GM13977 (cell line): ENCODE data around the gene TCL1B.

Experiments used
- DNase-seq: peaks from one replicate; pipeline ENCODE4 v3.0.0; 2012; ENCODE audit warnings: low spot score
- in situ Hi-C: fragments of 300-500 bp; cut with MboI; formaldehyde crosslinking; loops from one replicate; pipeline ENCODE4 v1.12.0; 2022; ENCODE audit warnings: low sequenced_read_pairs, low pct_unique_long_range_greater_than_20kb, mixed read lengths, inconsistent platforms; ENCODE audit not compliant: unreplicated experiment
- TF ChIP-seq, protein P1 (sequence below): IDR thresholded peaks from 2 replicates; pipeline ENCODE4 v1.5.1; 2012; ENCODE audit warnings: mild to moderate bottlenecking, control low read depth; ENCODE audit not compliant: insufficient read depth; ENCODE audit errors: extremely low read depth, missing control alignments

Gene TCL1B

DNA sequence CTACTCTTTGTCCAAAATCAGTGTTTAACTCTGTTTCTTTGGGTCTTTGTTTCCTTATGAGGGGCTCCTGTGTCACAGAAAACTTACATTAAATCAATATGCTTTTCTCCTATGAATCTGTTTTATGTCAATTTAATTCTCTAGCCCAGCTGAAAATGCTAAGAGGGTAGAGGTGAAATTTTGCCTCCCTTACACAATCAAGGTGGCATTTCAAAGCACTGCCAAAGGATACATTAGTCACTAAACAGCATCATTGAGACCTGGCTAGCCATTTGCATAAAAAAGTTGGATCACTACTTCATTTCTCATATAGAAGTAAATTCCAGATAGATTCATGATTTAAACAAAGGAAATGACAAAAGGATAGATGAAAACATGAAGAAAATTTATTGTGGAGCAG is 12.1 kb downstream of the TCL1B start:
- TF ChIP-seq, protein P1, sequence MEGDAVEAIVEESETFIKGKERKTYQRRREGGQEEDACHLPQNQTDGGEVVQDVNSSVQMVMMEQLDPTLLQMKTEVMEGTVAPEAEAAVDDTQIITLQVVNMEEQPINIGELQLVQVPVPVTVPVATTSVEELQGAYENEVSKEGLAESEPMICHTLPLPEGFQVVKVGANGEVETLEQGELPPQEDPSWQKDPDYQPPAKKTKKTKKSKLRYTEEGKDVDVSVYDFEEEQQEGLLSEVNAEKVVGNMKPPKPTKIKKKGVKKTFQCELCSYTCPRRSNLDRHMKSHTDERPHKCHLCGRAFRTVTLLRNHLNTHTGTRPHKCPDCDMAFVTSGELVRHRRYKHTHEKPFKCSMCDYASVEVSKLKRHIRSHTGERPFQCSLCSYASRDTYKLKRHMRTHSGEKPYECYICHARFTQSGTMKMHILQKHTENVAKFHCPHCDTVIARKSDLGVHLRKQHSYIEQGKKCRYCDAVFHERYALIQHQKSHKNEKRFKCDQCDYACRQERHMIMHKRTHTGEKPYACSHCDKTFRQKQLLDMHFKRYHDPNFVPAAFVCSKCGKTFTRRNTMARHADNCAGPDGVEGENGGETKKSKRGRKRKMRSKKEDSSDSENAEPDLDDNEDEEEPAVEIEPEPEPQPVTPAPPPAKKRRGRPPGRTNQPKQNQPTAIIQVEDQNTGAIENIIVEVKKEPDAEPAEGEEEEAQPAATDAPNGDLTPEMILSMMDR: no peak
- in situ Hi-C loops: no loop called here
- DNase-seq: no peak

GRCh38 chr14:95699412-95699811 is 13.2 kb downstream of the TCL1B start:
- in situ Hi-C loops: no loop called here
- TF ChIP-seq, protein P1: no peak
- peak; percentile 52 for DNase-seq

- DNase-seq: no peak
- TF ChIP-seq, protein P1: no peak
- in situ Hi-C loops: no loop called here
Measured at GRCh38 chr14:95700221-95700976, 14.2 kb downstream of the TCL1B start.

GRCh38 chr14:95701846-95702221 is 15.6 kb downstream of the TCL1B start:
- no peak for DNase-seq
- in situ Hi-C loops: no loop called here
- TF ChIP-seq, protein P1: no peak

- in situ Hi-C loops: no loop called here
- TF ChIP-seq, protein P1: no peak
- no peak for DNase-seq
Measured at GRCh38 chr14:95703341-95703740, 17.1 kb downstream of the TCL1B start.

DNA sequence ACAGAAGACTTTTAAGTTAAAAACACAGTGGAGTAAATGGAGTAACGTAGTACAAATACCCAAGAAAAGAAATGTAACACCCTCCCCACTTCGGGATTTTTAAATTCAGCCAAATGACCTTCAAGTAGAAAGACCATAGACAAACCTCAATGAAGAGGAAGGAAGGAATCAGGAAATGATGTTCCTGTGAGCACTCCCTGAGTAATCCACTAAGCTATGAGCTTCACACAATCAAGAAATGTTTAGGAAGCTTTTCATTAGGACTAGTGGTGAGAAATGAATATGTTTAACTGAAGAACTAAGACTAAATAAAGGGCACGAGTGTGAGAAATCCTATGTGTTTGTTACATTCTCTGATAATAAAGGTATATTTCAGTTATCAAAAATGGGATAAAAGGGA is 17.6 kb downstream of the TCL1B start:
- in situ Hi-C loops: no loop called here
- DNase-seq: no peak
- TF ChIP-seq, protein P1: no peak

DNA sequence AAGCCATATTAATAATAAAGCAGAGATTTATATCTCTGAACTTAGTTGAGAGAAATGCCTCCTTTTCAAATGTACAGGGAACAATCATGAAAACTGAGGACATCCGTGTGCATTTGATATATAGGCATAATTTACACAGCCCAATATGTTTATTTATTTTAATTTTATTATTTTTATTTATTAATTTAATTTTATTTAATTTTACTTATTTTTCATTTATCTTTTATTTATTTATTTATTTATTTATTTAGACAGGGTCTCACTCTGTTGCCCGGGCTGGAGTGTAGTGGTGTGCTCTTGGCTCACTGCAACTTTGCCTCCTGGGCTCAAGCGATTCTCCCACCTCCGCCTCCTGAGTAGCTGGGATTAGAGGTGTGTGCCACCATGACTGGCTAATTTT is 19.3 kb downstream of the TCL1B start:
- in situ Hi-C loops: no loop called here
- no peak for DNase-seq
- TF ChIP-seq, protein P1: no peak
